ENCODE data around the gene EIF4E3. TPM values are rescaled to one million over a fixed set of nuclear protein-coding genes. Genes with fewer than 3 reads are reported as not detected.

The EIF4E3 gene
- total and polyA plus RNA-seq, 2 of the 13 experiments (the other 11 are each of a cell fraction or from before 2014, with no cell fraction given), result 0.07 to 0.15 TPM

DNA sequence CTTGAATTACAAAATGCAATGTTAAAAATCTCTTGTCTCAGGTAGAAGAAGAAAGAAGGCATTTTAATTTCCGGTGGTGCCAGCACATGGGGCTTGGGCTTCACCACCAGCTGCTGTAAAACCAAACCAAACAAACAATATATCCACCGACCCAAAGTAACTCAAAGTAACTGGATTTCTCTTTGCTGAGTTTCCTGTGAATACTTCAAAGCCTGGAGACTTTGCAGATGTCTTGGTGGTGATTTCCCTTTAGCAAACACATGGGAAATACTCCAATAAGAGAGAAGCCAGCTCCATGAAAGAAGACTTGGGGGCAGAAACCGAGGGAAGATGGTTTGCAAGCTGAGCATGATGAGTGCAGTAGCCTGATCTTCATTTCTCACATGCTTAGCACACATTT, 62.6 kb downstream of the EIF4E3 start (continued):
- TF ChIP-seq, protein P1, sequence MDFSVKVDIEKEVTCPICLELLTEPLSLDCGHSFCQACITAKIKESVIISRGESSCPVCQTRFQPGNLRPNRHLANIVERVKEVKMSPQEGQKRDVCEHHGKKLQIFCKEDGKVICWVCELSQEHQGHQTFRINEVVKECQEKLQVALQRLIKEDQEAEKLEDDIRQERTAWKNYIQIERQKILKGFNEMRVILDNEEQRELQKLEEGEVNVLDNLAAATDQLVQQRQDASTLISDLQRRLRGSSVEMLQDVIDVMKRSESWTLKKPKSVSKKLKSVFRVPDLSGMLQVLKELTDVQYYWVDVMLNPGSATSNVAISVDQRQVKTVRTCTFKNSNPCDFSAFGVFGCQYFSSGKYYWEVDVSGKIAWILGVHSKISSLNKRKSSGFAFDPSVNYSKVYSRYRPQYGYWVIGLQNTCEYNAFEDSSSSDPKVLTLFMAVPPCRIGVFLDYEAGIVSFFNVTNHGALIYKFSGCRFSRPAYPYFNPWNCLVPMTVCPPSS (IDR thresholded peaks at IDR 0.05), result no peak
- TF ChIP-seq PAX8 (CRISPR knock-in tag; IDR thresholded peaks at IDR 0.05; ENCODE audit: borderline replicate concordance), result no peak
- TF ChIP-seq, protein P2, sequence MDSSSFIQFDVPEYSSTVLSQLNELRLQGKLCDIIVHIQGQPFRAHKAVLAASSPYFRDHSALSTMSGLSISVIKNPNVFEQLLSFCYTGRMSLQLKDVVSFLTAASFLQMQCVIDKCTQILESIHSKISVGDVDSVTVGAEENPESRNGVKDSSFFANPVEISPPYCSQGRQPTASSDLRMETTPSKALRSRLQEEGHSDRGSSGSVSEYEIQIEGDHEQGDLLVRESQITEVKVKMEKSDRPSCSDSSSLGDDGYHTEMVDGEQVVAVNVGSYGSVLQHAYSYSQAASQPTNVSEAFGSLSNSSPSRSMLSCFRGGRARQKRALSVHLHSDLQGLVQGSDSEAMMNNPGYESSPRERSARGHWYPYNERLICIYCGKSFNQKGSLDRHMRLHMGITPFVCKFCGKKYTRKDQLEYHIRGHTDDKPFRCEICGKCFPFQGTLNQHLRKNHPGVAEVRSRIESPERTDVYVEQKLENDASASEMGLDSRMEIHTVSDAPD (CRISPR knock-in tag; IDR thresholded peaks at IDR 0.05), result no peak

DNA sequence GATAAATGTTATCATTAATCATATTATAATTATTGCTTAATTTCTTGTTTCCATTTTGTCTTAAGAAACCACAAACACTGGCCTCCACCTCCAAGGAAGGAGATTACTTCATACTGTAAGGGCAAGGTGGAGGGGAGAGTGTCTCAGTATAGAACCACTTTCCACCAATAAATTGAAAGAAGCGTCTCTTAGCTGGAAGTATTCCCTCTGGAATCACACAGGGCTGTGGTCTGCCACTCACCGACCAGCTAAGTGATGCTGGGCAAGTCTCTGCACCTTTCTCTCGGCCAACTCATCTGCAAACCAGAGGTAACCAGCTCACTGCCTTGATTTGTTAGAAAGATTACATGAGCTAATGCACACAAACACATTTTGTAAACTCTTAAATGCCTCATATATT, 63.1 kb downstream of the EIF4E3 start:
- ChIA-PET POLR2A (no interaction called here), CTCF (ENCODE audit: low intra/inter-chr PET ratio, low total read pairs) (no interaction called here)
- H4K20me1 ChIP-seq (ENCODE audit: insufficient read depth, low read length), result no peaks in the 10 kb centered on the region
- no peak overlapping the region for H3K27ac ChIP-seq (ENCODE audit: extremely low read length, insufficient read depth, low read length)
- FAIRE-seq (no peak), ATAC-seq (no peak), DNase-seq (ENCODE audit: low spot score) (no peak)
- H3K4me2 ChIP-seq (ENCODE audit: low read depth, low read length), result no peak overlapping the region
- no peaks in the 10 kb centered on the region for H3K36me3 ChIP-seq (replicated peaks in 1 of 2; ENCODE audit: control insufficient read depth in 1 of 2, insufficient read depth in 2 of 2, low read length in 2 of 2)
- BruUV-seq (replicated peaks), result no TSS peak
- H3K9ac ChIP-seq (ENCODE audit: insufficient read depth, low read depth, low read length), result no peak overlapping the region
- no peak overlapping the region for H2AFZ ChIP-seq (ENCODE audit: low read length)
- 55% methylated on average over 3 of the region's 3 CpGs for whole genome bisulfite sequencing (ENCODE audit: low lambda C conversion rate)
- H3K79me2 ChIP-seq (ENCODE audit: insufficient read depth, low read length), result no peaks in the 10 kb centered on the region
- no peaks in the 10 kb centered on the region for H3K9me3 ChIP-seq (ENCODE audit: low read length)
- no peaks in the 10 kb centered on the region for H3K4me1 ChIP-seq (ENCODE audit: insufficient read depth, low read length)
- TF ChIP-seq ARNTL (CRISPR knock-in tag; IDR thresholded peaks at IDR 0.05) (no peak), SOX5 (CRISPR knock-in tag; IDR thresholded peaks at IDR 0.05; ENCODE audit: borderline replicate concordance) (no peak), TBP (CRISPR knock-in tag; IDR thresholded peaks at IDR 0.05) (no peak)
- peaks cover 0 to 15% of the 10 kb centered on the region in 2 experiments; a peak in 4 of 5 replicates for H3K27me3 ChIP-seq (ENCODE audit: control insufficient read depth in 1 of 2, insufficient read depth in 2 of 2, low read length in 2 of 2)
- intact Hi-C loops (cut with micrococcal nuclease; ENCODE audit: unreplicated experiment) (no loop called here), in situ Hi-C loops (cut with HindIII; ENCODE audit: extremely low pct_ligation_motif_present, low pct_unique_long_range_greater_than_20kb) (no loop called here)
- H3K4me3 ChIP-seq (replicated peaks in 1 of 3; ENCODE audit: insufficient read depth in 1 of 3, low read depth in 2 of 3, low read length in 3 of 3), result no peak overlapping the region

All from HepG2 (cell line).